ENCODE results near the gene EDN3. TPM values are rescaled to one million over a fixed set of nuclear protein-coding genes. Genes with fewer than 3 reads are reported as not detected.

The EDN3 gene
- total RNA-seq, 1 experiment from 2014 or later = not detected

GRCh38 chr20:59334651-59335300 lies 34.4 kb downstream of the EDN3 start (continued):
- TF ChIP-seq, protein P1, sequence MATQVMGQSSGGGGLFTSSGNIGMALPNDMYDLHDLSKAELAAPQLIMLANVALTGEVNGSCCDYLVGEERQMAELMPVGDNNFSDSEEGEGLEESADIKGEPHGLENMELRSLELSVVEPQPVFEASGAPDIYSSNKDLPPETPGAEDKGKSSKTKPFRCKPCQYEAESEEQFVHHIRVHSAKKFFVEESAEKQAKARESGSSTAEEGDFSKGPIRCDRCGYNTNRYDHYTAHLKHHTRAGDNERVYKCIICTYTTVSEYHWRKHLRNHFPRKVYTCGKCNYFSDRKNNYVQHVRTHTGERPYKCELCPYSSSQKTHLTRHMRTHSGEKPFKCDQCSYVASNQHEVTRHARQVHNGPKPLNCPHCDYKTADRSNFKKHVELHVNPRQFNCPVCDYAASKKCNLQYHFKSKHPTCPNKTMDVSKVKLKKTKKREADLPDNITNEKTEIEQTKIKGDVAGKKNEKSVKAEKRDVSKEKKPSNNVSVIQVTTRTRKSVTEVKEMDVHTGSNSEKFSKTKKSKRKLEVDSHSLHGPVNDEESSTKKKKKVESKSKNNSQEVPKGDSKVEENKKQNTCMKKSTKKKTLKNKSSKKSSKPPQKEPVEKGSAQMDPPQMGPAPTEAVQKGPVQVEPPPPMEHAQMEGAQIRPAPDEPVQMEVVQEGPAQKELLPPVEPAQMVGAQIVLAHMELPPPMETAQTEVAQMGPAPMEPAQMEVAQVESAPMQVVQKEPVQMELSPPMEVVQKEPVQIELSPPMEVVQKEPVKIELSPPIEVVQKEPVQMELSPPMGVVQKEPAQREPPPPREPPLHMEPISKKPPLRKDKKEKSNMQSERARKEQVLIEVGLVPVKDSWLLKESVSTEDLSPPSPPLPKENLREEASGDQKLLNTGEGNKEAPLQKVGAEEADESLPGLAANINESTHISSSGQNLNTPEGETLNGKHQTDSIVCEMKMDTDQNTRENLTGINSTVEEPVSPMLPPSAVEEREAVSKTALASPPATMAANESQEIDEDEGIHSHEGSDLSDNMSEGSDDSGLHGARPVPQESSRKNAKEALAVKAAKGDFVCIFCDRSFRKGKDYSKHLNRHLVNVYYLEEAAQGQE (IDR thresholded peaks at IDR 0.05; ENCODE audit: low read depth) = no peak
- TF ChIP-seq MAX (IDR thresholded peaks at IDR 0.05) (no peak), SP1 (IDR thresholded peaks at IDR 0.05; ENCODE audit: low read depth) (no peak), POLR2AphosphoS5 (IDR thresholded peaks at IDR 0.05; ENCODE audit: low read depth, low read length) (no peak), CEBPB (IDR thresholded peaks at IDR 0.05; ENCODE audit: low read depth) (no peak), CBX3 (IDR thresholded peaks at IDR 0.05; ENCODE audit: low read depth) (no peak), JUND (IDR thresholded peaks at IDR 0.05) (no peak), YY1 (IDR thresholded peaks at IDR 0.05; ENCODE audit: extremely low read depth, insufficient replicate concordance, low read depth, low read length) (no peak)

- Histone ChIP-seq H3K9ac (ENCODE audit: low read length) (no peak overlapping the region), H2AFZ (ENCODE audit: low read depth, low read length, poor library complexity, severe bottlenecking) (no peak overlapping the region), H3K4me2 (ENCODE audit: low read length) (no peak overlapping the region), H3K27ac (ENCODE audit: low read depth, low read length) (no peak overlapping the region), H3K4me1 (ENCODE audit: control insufficient read depth in 1 of 2, insufficient read depth in 2 of 2, low read length in 2 of 2) (no peaks in the 10 kb centered on the region), H3K4me3 (replicated peaks in 1 of 2; ENCODE audit: low read depth in 1 of 2, low read length in 2 of 2) (no peak overlapping the region), H3K27me3 (ENCODE audit: insufficient read depth, low read length) (peaks cover 20% of the 10 kb centered on the region; the same call in 1 of the 2 replicates), H3K9me2 (ENCODE audit: insufficient read depth) (no peaks in the 10 kb centered on the region), H4K20me1 (ENCODE audit: insufficient read depth) (no peaks in the 10 kb centered on the region), H3K79me2 (ENCODE audit: insufficient read depth, low read length) (no peaks in the 10 kb centered on the region), H3K9me3 (ENCODE audit: control insufficient read depth in 1 of 2, insufficient read depth in 1 of 2, low read depth in 1 of 2, low read length in 2 of 2) (no peaks in the 10 kb centered on the region), H3K36me3 (ENCODE audit: control insufficient read depth in 1 of 2, insufficient read depth in 2 of 2, low read length in 2 of 2) (no peaks in the 10 kb centered on the region)
- ChIA-PET CTCF (no interaction called here), POLR2A (no interaction called here), RAD21 (ENCODE audit: low non-redundant PET in 1 of 2, low total read pairs in 2 of 2, uncharacterized antibody in 2 of 2, unreplicated experiment in 2 of 2) (no interaction called here)
- DNase-seq (ENCODE audit: low read depth, low spot score) (no peak), ATAC-seq (no peak)
- BruUV-seq (replicated peaks) = no TSS peak
- intact Hi-C loops (cut with micrococcal nuclease) = no loop called here
- TF ChIP-seq ZFX (IDR thresholded peaks at IDR 0.05) (no peak), EZH2phosphoT487 (IDR thresholded peaks at IDR 0.05; ENCODE audit: borderline replicate concordance) (no peak), EZH2 (IDR thresholded peaks at IDR 0.05) (no peak), ZBTB33 (IDR thresholded peaks at IDR 0.05; ENCODE audit: extremely low read depth, insufficient replicate concordance, low read length) (no peak), CBX3 (IDR thresholded peaks at IDR 0.05; ENCODE audit: low read depth) (no peak), CTCF (IDR thresholded peaks at IDR 0.05 in 2 of 3, conservative IDR thresholded peaks at IDR 0.05 in 1 of 3; ENCODE audit: borderline replicate concordance in 1 of 3, insufficient read depth in 1 of 3, low read depth in 2 of 3, low read length in 2 of 3) (no peak), CEBPB (IDR thresholded peaks at IDR 0.05; ENCODE audit: low read depth) (no peak), EGR1 (IDR thresholded peaks at IDR 0.05; ENCODE audit: low read depth) (no peak), ELF1 (IDR thresholded peaks at IDR 0.05; ENCODE audit: borderline replicate concordance, low read depth) (no peak), MAX (IDR thresholded peaks at IDR 0.05) (no peak), RAD21 (IDR thresholded peaks at IDR 0.05; ENCODE audit: low read depth) (no peak), SIN3A (IDR thresholded peaks at IDR 0.05; ENCODE audit: low read depth) (no peak), POLR2AphosphoS5 (IDR thresholded peaks at IDR 0.05; ENCODE audit: low read depth, low read length) (no peak)
Measured at GRCh38 chr20:59335377-59335776, 35.0 kb downstream of the EDN3 start.

Measured in HCT116 (cell line).